ENCODE data around the gene OR2Z1. TPM values are rescaled to one million over a fixed set of nuclear protein-coding genes. Genes with fewer than 3 reads are reported as not detected.

OR2Z1 gene
- total RNA-seq, 1 donor from 2014 or later: not detected

DNA sequence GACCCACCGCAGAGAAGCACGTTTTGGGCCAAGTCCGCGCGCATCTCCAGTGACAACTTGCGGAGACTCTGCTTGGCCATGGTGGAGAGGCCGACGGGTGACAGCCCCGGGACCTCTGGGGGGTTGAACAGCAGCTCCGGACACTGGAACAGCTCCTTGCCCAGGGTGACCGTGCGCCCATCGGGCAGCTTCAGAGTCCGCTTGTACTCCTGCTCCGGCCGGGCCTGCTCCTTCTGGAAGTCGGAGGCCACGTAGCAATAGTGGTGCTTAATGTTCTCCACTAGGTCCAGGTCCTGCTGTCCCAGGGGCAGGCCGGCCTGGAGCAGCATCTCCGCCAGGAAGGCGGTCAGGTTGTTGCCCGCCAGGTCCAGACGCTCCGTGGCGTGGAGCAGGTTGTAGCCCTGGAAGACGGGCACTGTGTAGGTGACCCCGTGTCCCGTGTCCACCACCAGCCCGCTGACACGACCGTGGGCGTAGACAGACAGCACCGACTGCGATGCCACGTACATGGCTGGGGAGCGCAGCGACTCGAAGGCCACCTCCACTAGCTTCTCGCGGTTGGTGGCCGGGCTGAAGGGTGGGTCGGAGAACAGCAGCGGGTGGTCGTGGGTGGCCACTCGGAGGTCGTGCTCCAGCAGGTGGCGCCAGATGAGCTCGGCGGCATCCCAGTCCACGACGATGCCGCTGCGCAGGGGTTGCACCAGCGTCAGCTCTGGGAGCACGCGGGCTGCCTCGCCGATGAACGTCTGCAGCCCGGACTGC lies 23.6 kb upstream of the OR2Z1 start:
- H3K4me1 ChIP-seq: no peaks in the 10 kb centered on the region
- H3K36me3 ChIP-seq: no peaks in the 10 kb centered on the region
- intact Hi-C loops (cut with DNase I): no loop called here
- DNase-seq (ENCODE audit: extremely low spot score in 2 of 2): peak in 1 of 2 donors; percentile 82
- H3K27ac ChIP-seq: no peak overlapping the region
- no peaks in the 10 kb centered on the region for H3K9me3 ChIP-seq
- no peaks in the 10 kb centered on the region for H3K27me3 ChIP-seq
- no peak overlapping the region for H3K4me3 ChIP-seq
- TF ChIP-seq POLR2A (IDR thresholded peaks at IDR 0.05) (no peak), CTCF (IDR thresholded peaks at IDR 0.05) (no peak), POLR2AphosphoS5 (IDR thresholded peaks at IDR 0.05; ENCODE audit: insufficient read depth in 1 of 2, low read depth in 1 of 2) (no peak)

GRCh38 chr19:8698433-8699063 lies 22.9 kb upstream of the OR2Z1 start, which contains the start of gene ACTL9:
ACTL9 (minus strand) TSS chr19:8698795; CDS start chr19:8698701, 94 bp downstream.
- no peak within 1 kb of the TSS for H3K27ac ChIP-seq
- H3K4me1 ChIP-seq: no peaks in the 10 kb centered on the region
- no peak within 1 kb of the TSS for H3K4me3 ChIP-seq
- no peaks in the 10 kb centered on the region for H3K27me3 ChIP-seq
- H3K36me3 ChIP-seq: no peaks in the 10 kb centered on the region
- intact Hi-C loops (cut with DNase I): no loop called here
- peak in 1 of 2 donors; percentile 84 for DNase-seq (ENCODE audit: extremely low spot score in 2 of 2)
- no peaks in the 10 kb centered on the region for H3K9me3 ChIP-seq
- no peak for TF ChIP-seq CTCF (IDR thresholded peaks at IDR 0.05)
- no peak for TF ChIP-seq POLR2AphosphoS5 (IDR thresholded peaks at IDR 0.05; ENCODE audit: insufficient read depth in 1 of 2, low read depth in 1 of 2)
- TF ChIP-seq POLR2A (IDR thresholded peaks at IDR 0.05): no peak

DNA sequence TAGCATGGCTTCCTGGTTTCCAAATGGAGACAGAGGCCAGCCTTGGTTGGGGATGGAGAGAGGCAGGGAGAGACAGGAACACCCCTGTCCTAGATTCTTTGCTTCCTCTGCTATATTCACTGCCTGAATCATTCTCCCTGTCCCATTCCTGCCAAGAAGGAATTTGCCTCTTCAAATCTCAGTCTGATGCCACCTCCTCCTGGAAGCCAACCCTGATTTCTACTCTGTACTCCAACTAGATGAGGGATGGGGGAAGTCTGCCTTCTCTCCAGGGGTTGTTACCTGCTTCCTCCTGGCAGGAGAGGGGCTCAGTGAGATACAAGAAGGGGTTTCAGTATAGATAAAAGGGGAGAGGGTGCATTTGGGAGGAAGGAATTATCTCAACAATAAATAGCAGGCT lies 21.5 kb upstream of the OR2Z1 start:
- TF ChIP-seq POLR2AphosphoS5 (IDR thresholded peaks at IDR 0.05; ENCODE audit: insufficient read depth in 1 of 2, low read depth in 1 of 2) (no peak), POLR2A (IDR thresholded peaks at IDR 0.05) (no peak), CTCF (IDR thresholded peaks at IDR 0.05) (no peak)
- H3K4me3 ChIP-seq: no peak overlapping the region
- no peaks in the 10 kb centered on the region for H3K36me3 ChIP-seq
- no peaks in the 10 kb centered on the region for H3K27me3 ChIP-seq
- H3K4me1 ChIP-seq: no peaks in the 10 kb centered on the region
- H3K27ac ChIP-seq: no peak overlapping the region
- H3K9me3 ChIP-seq: no peaks in the 10 kb centered on the region
- peak in 1 of 2 donors; percentile 37 for DNase-seq (ENCODE audit: extremely low spot score in 2 of 2)
- intact Hi-C loops (cut with DNase I): no loop called here

DNA sequence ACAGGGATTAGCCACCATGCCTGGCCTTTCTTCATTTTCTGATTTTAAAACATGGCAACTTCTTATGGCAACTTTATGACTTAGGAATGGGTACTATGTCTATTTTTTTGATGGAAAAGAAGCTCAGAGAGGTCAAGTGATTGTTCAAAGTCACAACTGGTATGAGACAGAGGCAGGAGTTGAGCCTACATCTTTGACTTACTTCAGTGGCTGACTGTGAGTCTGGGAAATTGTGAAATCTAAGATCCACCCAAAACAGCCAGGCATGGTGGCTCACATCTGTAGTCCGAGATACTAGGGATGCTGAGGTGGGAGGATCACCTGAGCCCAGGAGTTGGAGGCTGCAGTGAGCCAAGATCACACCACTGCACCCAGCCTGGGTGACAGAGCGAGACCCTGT lies 20.5 kb upstream of the OR2Z1 start:
- peak in 1 of 2 donors; percentile 22 for DNase-seq (ENCODE audit: extremely low spot score in 2 of 2)
- H3K27me3 ChIP-seq: no peaks in the 10 kb centered on the region
- TF ChIP-seq CTCF (IDR thresholded peaks at IDR 0.05) (no peak), POLR2AphosphoS5 (IDR thresholded peaks at IDR 0.05; ENCODE audit: insufficient read depth in 1 of 2, low read depth in 1 of 2) (no peak), POLR2A (IDR thresholded peaks at IDR 0.05) (no peak)
- no peaks in the 10 kb centered on the region for H3K36me3 ChIP-seq
- no peaks in the 10 kb centered on the region for H3K4me1 ChIP-seq
- no peak overlapping the region for H3K4me3 ChIP-seq
- H3K9me3 ChIP-seq: no peaks in the 10 kb centered on the region
- intact Hi-C loops (cut with DNase I): no loop called here
- H3K27ac ChIP-seq: no peak overlapping the region

DNA sequence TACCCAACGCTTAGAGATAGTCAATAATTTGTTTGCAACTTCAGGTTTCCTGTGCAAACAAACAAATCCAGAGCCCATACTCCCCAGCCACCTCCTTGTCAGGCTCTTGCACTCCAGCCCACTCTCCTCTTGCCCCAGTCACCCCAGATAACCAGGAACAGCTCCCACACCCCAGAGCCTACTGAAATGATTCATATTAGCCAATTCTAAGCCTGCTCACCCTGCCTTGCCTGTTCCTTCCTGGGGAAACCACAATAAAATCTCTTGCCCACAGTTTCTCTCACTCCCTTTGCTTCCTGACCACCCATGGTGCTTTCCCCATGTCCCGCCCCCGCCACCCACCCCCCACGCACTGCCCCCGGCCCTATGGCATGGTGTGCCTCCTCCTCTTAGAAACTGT lies 19.1 kb upstream of the OR2Z1 start:
- no peak overlapping the region for H3K4me3 ChIP-seq

More for the DNA sequence above, 19.1 kb upstream of the OR2Z1 start:
- TF ChIP-seq CTCF (IDR thresholded peaks at IDR 0.05) (no peak), POLR2A (IDR thresholded peaks at IDR 0.05) (no peak), POLR2AphosphoS5 (IDR thresholded peaks at IDR 0.05; ENCODE audit: insufficient read depth in 1 of 2, low read depth in 1 of 2) (no peak)
- Histone ChIP-seq H3K27ac (no peak overlapping the region), H3K36me3 (no peaks in the 10 kb centered on the region), H3K4me1 (no peaks in the 10 kb centered on the region), H3K9me3 (no peaks in the 10 kb centered on the region), H3K27me3 (no peaks in the 10 kb centered on the region)
- peak in 1 of 2 donors; percentile 37 for DNase-seq (ENCODE audit: extremely low spot score in 2 of 2)
- intact Hi-C loops (cut with DNase I): no loop called here

All from vagina (tissue), 2 donors.